GM12873 (cell line): ENCODE results near the gene ADAMTSL3.

Experiments
- CTCF ChIP-seq: IDR thresholded peaks from 2 replicates; pipeline ENCODE4 v1.5.1; 2012; ENCODE audit warnings: low read depth, mild to moderate bottlenecking, moderate library complexity, low read length, control low read depth; ENCODE audit not compliant: insufficient read depth; ENCODE audit errors: missing control alignments

The ADAMTSL3 gene

GRCh38 chr15:83612226-83612625, 41.7 kb upstream of the ADAMTSL3 start:
- TF ChIP-seq CTCF, result no peak

- no peak for TF ChIP-seq CTCF
These were observed 40.9 kb upstream of the ADAMTSL3 start for GRCh38 chr15:83612898-83613635.

- no peak for TF ChIP-seq CTCF
These were observed 40.2 kb upstream of the ADAMTSL3 start for GRCh38 chr15:83613714-83614113.

GRCh38 chr15:83616840-83617239, 37.1 kb upstream of the ADAMTSL3 start:
- TF ChIP-seq CTCF, result no peak

- no peak for TF ChIP-seq CTCF
These were observed 27.6 kb upstream of the ADAMTSL3 start for GRCh38 chr15:83626171-83626802.

GRCh38 chr15:83631534-83631933, 22.4 kb upstream of the ADAMTSL3 start:
- TF ChIP-seq CTCF, result no peak

GRCh38 chr15:83643201-83643600, 10.7 kb upstream of the ADAMTSL3 start:
- TF ChIP-seq CTCF, result no peak
